IgD-negative memory B cell (primary cell): Measurements from ENCODE around the gene TENM3. TPM values are rescaled to one million over a fixed set of nuclear protein-coding genes. Genes with fewer than 3 reads are reported as not detected.
"Not testable (repeated sequence)": the region's sequence is repeated elsewhere in the genome, so short reads cannot be mapped to it uniquely, and the experiment has no call there.

Source experiments
- H3K27ac Mint-ChIP-seq, 3 donors: one replicate each; pipeline ENCODE4 v1.8.0; 2020 to 2022; ENCODE audit warnings: mild to moderate bottlenecking in 3 of 3, mixed read lengths in 3 of 3, moderate library complexity in 1 of 3
- H3K27me3 Mint-ChIP-seq: one replicate; pipeline ENCODE4 v1.8.0; 2021; ENCODE audit warnings: mixed read lengths
- H3K36me3 Mint-ChIP-seq: one replicate; pipeline ENCODE4 v1.8.0; 2020; ENCODE audit warnings: mild to moderate bottlenecking, mixed read lengths
- H3K4me1 Mint-ChIP-seq, 3 donors: one replicate each; pipeline ENCODE4 v1.8.0; 2020 to 2022; ENCODE audit warnings: mixed read lengths in 3 of 3, mild to moderate bottlenecking in 1 of 3
- H3K4me3 Mint-ChIP-seq, 4 donors: one replicate each; pipeline ENCODE4 v1.8.0; 2020 to 2022; ENCODE audit warnings: mild to moderate bottlenecking in 4 of 4, mixed read lengths in 4 of 4, moderate library complexity in 3 of 4
- H3K9me3 Mint-ChIP-seq, 3 donors: one replicate each; pipeline ENCODE4 v1.8.0; 2020 to 2021; ENCODE audit warnings: mixed read lengths in 3 of 3, mild to moderate bottlenecking in 1 of 3
- polyA plus RNA-seq: library from polyadenylated mRNA; unstranded; fragments of 300-500 nt; fragmentation: Illumina TruSeq; gene quantifications from one replicate; pipeline ENCODE4 v1.2.3, GENCODE V29; 2021

TENM3 gene
- polyA plus RNA-seq, 1 donor from 2014 or later = not detected

GRCh38 chr4:182809417-182810102 lies 566.4 kb downstream of the TENM3 start:
- H3K9me3 Mint-ChIP-seq = peaks cover 3 to 11% (median 8%) of the 10 kb centered on the region in 3 donors
- peak overlapping the region in 1 of 4 donors; percentile 66 for H3K4me3 Mint-ChIP-seq
- H3K4me1 Mint-ChIP-seq = peaks cover 5 to 11% (median 6%) of the 10 kb centered on the region in 3 donors
- no peak overlapping the region for H3K27ac Mint-ChIP-seq
- H3K36me3 Mint-ChIP-seq = peaks cover 5% of the 10 kb centered on the region
- peaks cover 9% of the 10 kb centered on the region for H3K27me3 Mint-ChIP-seq

DNA sequence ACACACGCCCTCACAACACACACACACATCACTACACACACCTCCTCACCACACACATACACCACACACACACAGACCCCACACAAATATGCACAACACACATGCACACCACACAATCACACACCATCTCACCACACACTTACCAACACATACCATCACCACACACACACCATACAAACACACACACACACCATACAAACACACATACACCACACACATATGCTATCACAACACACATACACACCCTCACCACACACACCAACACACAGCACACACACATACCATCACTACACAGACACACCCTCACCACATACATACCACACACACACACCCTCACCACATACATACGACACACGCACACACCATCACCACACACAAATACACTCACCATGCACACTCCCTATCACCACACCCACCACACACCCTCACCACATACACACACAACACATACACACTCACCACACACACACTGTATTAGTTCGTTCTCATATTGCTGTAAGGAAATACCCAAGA lies 567.0 kb downstream of the TENM3 start:
- Mint-ChIP-seq H3K27me3 (peaks cover 9% of the 10 kb centered on the region), H3K27ac (no peak overlapping the region), H3K9me3 (peaks cover 3 to 11% (median 8%) of the 10 kb centered on the region in 3 donors), H3K4me3 (no peak overlapping the region), H3K36me3 (peaks cover 5% of the 10 kb centered on the region), H3K4me1 (peaks cover 5 to 11% (median 6%) of the 10 kb centered on the region in 3 donors)

- H3K4me1 Mint-ChIP-seq = peaks cover 0 to 7% (median 0%) of the 10 kb centered on the region in 3 donors
- peaks cover 3 to 11% (median 8%) of the 10 kb centered on the region in 3 donors for H3K9me3 Mint-ChIP-seq
- no peak overlapping the region for H3K27ac Mint-ChIP-seq
- no peaks in the 10 kb centered on the region for H3K27me3 Mint-ChIP-seq
- no peak overlapping the region for H3K4me3 Mint-ChIP-seq
- peaks cover 5% of the 10 kb centered on the region for H3K36me3 Mint-ChIP-seq
These were observed 569.7 kb downstream of the TENM3 start for GRCh38 chr4:182812916-182813315.

DNA sequence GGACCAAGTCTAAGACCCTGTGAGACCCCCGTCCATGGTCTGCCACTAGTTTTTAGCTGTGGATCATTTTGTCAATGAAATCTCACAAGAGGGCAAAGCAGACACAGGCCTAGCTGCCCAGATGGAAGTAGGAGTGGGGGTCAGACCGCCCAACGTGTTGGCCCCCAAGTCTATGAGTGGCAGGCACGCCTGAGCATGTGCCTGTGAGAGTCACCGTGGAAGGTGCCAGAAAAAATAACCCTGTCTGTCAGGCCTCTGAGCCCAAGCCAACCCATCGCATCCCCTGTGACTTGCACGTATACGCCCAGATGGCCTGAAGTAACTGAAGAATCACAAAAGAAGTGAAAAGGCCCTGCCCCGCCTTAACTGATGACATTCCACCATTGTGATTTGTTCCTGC lies 570.9 kb downstream of the TENM3 start:
- H3K27ac Mint-ChIP-seq, H3K9me3 Mint-ChIP-seq, H3K36me3 Mint-ChIP-seq, H3K27me3 Mint-ChIP-seq, H3K4me1 Mint-ChIP-seq, H3K4me3 Mint-ChIP-seq: not testable (repeated sequence)

DNA sequence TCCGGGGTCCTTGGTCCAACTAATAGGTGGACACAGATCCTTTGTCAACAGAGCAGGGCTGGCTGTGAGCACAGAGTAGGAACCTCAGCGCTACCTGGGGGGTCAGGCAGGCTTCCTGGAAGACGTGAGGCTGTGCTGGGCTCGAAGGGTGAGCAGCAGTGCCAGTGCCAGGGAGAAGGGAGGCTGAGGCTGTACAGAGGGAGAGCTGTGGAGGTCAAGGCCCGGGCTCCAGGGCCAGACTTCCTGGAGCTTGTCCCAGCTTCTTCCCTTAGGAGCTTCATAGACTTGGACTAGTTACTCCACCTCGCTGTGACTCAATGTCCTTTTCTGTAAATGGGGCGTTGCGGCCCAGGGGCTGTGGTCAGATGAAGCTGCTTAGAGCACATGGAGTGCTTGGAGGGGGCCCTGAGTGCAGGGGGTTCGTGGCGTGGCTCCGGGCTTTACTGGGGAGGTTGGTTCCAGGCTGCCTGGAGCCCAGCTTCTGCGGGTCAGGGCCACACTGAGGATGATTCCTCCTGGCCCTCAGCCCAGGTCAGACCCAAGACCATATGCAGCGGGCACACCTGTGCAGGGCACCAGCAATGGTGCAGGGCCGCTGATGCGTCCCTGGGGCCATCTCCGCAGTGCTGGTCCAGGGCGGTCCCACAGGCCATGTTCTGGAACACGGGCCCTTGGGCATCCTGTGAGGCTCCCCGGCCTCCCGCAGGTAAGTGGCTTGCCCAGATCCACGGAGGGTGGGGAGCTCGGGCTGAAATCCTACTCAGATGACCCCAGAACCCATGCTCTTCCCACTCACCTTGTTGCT lies 575.9 kb downstream of the TENM3 start:
- H3K4me3 Mint-ChIP-seq = no peak overlapping the region
- H3K27me3 Mint-ChIP-seq = no peaks in the 10 kb centered on the region
- no peaks in the 10 kb centered on the region for H3K36me3 Mint-ChIP-seq
- no peak overlapping the region for H3K27ac Mint-ChIP-seq
- H3K9me3 Mint-ChIP-seq = no peaks in the 10 kb centered on the region
- peaks cover 0 to 2% (median 0%) of the 10 kb centered on the region in 3 donors for H3K4me1 Mint-ChIP-seq

GRCh38 chr4:182819751-182820150 lies 576.5 kb downstream of the TENM3 start:
- Mint-ChIP-seq H3K36me3 (no peaks in the 10 kb centered on the region), H3K4me1 (peaks cover 0 to 2% (median 0%) of the 10 kb centered on the region in 3 donors), H3K9me3 (no peaks in the 10 kb centered on the region), H3K4me3 (no peak overlapping the region), H3K27me3 (no peaks in the 10 kb centered on the region), H3K27ac (no peak overlapping the region)

- Mint-ChIP-seq H3K4me3 (no peak overlapping the region), H3K27ac (peak overlapping the region in 1 of 3 donors; percentile 87), H3K36me3 (no peaks in the 10 kb centered on the region), H3K27me3 (peaks cover 8% of the 10 kb centered on the region), H3K4me1 (peaks cover 0 to 2% (median 0%) of the 10 kb centered on the region in 3 donors), H3K9me3 (no peaks in the 10 kb centered on the region)
These were observed 579.4 kb downstream of the TENM3 start for GRCh38 chr4:182822554-182822953.

- H3K9me3 Mint-ChIP-seq = no peaks in the 10 kb centered on the region
- peaks cover 15% of the 10 kb centered on the region for H3K27me3 Mint-ChIP-seq
- H3K4me3 Mint-ChIP-seq = no peak overlapping the region
- no peaks in the 10 kb centered on the region for H3K36me3 Mint-ChIP-seq
- H3K4me1 Mint-ChIP-seq = peaks cover 0 to 2% (median 0%) of the 10 kb centered on the region in 3 donors
- H3K27ac Mint-ChIP-seq = no peak overlapping the region
These were observed 580.4 kb downstream of the TENM3 start for GRCh38 chr4:182823576-182823975.

DNA sequence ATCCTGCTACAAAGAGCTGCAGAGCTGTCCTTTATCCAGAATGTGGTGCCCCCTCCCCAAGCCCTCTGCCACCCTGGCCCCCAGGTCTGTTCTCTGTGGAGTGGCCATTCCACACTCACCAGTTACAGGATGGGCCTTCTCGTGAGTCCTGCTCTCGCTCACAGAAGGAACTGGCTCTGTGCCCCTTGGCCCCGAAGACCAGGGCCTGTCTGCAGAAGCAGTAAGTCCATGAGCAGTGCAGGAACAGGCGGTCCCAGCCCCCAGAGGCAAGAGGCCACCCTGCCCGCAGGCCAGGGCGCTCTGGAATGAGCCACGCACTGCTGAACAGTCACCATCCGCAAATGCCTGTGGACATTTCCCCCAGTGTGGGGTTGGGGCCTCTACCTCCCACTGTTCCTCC lies 581.8 kb downstream of the TENM3 start:
- H3K27me3 Mint-ChIP-seq = peaks cover 24% of the 10 kb centered on the region
- H3K4me3 Mint-ChIP-seq = no peak overlapping the region
- H3K9me3 Mint-ChIP-seq = no peaks in the 10 kb centered on the region
- H3K36me3 Mint-ChIP-seq = no peaks in the 10 kb centered on the region
- H3K27ac Mint-ChIP-seq = peak overlapping the region in 1 of 3 donors; percentile 74
- H3K4me1 Mint-ChIP-seq = peaks cover 0 to 2% (median 0%) of the 10 kb centered on the region in 3 donors

DNA sequence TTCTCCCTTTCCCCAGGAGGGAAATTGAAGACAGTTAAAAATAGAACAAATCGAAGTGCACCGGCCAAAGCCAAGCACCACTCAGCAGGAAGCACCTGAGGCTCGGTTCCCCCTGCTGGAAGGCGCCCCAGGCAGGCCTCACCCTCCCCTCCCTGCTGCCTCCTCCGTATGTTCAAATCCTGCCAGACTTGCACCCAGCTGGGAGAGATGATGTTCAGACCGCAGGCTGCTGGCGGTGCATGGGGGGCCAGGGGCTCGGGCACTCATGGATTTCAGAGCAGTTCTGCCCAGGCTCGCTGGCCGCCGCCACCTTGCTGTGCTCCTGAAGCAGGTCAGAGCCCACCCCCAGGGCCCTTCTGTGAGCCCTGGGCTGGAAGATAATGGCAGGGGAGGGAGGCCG lies 582.6 kb downstream of the TENM3 start:
- H3K4me1 Mint-ChIP-seq = peaks cover 0 to 2% (median 0%) of the 10 kb centered on the region in 3 donors
- H3K27me3 Mint-ChIP-seq = peaks cover 29% of the 10 kb centered on the region
- no peaks in the 10 kb centered on the region for H3K9me3 Mint-ChIP-seq
- peak overlapping the region in 1 of 3 donors; percentile 74 for H3K27ac Mint-ChIP-seq
- no peaks in the 10 kb centered on the region for H3K36me3 Mint-ChIP-seq
- no peak overlapping the region for H3K4me3 Mint-ChIP-seq

- H3K9me3 Mint-ChIP-seq = no peaks in the 10 kb centered on the region
- no peak overlapping the region for H3K27ac Mint-ChIP-seq
- H3K4me1 Mint-ChIP-seq = peaks cover 0 to 2% (median 0%) of the 10 kb centered on the region in 3 donors
- H3K36me3 Mint-ChIP-seq = no peaks in the 10 kb centered on the region
- peak overlapping the region in 1 of 4 donors; percentile 60 for H3K4me3 Mint-ChIP-seq
- peaks cover 33% of the 10 kb centered on the region for H3K27me3 Mint-ChIP-seq
These were observed 583.2 kb downstream of the TENM3 start for GRCh38 chr4:182826391-182826790.

DNA sequence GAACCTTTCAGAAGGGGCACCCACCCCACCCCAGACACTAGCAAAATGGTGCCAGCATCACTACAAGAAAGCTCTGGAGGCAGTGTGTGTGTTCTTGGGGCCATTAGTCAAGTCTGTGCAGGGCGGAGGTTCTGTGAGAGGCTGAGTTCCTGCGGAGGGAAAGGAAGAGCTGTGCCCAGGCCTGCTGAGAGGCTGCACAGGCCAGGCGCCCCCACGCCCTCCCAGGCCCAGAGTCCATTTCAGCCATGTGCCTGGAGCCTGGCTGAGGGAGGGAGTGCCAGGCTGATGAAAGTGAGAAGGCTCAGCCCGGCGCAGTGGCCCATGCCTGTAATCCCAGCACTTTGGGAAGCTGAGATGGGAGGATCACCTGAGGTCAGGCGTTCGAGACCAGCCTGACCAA lies 584.0 kb downstream of the TENM3 start:
- H3K27me3 Mint-ChIP-seq = peaks cover 33% of the 10 kb centered on the region
- no peak overlapping the region for H3K4me3 Mint-ChIP-seq
- peaks cover 0 to 2% (median 0%) of the 10 kb centered on the region in 3 donors for H3K4me1 Mint-ChIP-seq
- H3K27ac Mint-ChIP-seq = no peak overlapping the region
- no peaks in the 10 kb centered on the region for H3K36me3 Mint-ChIP-seq
- no peaks in the 10 kb centered on the region for H3K9me3 Mint-ChIP-seq

GRCh38 chr4:182827954-182828353 lies 584.8 kb downstream of the TENM3 start:
- Mint-ChIP-seq H3K27ac (no peak overlapping the region), H3K9me3 (peaks cover 0 to 3% (median 0%) of the 10 kb centered on the region in 3 donors), H3K27me3 (peaks cover 36% of the 10 kb centered on the region), H3K36me3 (no peaks in the 10 kb centered on the region), H3K4me3 (no peak overlapping the region), H3K4me1 (peaks cover 0 to 2% (median 0%) of the 10 kb centered on the region in 3 donors)

DNA sequence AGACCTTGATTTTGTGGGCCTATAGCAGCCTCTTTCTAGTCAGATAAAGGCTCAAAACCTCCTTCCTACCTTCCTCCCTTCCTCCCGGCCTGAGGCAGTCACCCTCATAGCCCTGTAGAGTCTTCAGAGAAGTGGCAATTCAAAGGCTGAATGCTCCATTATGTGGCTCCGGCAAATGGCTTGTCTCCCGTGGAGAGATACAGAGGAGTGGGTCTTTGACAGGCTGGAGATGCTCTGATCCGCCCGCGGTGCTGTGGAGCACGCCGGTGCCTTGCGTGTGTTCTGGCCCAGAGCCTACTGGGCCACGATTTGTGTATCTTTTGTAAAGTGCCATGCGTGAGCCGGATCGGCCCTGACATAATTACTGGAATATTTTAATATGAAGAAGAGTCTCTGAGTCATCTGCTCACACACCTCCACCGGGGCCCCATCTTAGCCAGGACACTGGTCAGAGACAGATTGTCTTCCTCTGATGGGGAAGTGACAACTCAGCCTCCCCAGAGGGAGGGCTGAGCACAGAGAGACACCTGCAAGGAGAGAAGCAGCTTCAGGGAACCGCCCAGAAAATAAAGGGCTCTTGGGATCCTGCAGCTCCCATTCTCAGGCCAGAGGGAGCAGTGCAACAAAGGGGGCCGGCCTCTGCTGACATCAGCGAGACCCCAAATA lies 585.3 kb downstream of the TENM3 start:
- no peaks in the 10 kb centered on the region for H3K36me3 Mint-ChIP-seq
- H3K27ac Mint-ChIP-seq = peak overlapping the region in 1 of 3 donors; percentile 48
- peaks cover 36% of the 10 kb centered on the region for H3K27me3 Mint-ChIP-seq
- no peak overlapping the region for H3K4me3 Mint-ChIP-seq
- no peaks in the 10 kb centered on the region for H3K4me1 Mint-ChIP-seq
- peaks cover 0 to 3% (median 0%) of the 10 kb centered on the region in 3 donors for H3K9me3 Mint-ChIP-seq

DNA sequence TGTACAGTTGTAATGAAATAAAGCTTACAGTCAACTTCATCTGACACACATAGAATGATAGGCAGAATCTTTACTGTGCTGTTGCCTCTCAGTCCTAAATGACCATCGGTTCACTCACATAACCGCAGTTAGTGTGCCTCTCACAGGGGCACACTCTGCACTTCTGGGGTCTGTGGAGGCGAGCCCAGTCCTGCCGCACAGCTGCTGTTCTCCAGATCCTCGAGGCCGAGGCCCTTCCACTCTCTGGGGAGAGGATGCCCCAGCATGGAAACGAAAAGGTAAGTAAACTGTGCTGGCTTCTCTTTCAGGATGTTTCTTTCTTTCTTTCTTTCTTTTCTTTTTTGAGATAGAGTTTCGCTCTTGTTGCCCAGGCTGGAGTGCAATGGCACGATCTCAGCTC lies 586.0 kb downstream of the TENM3 start:
- peaks cover 36% of the 10 kb centered on the region for H3K27me3 Mint-ChIP-seq
- H3K4me1 Mint-ChIP-seq = no peaks in the 10 kb centered on the region
- no peaks in the 10 kb centered on the region for H3K36me3 Mint-ChIP-seq
- peaks cover 0 to 3% (median 0%) of the 10 kb centered on the region in 3 donors for H3K9me3 Mint-ChIP-seq
- peak overlapping the region in 1 of 3 donors; percentile 53 for H3K27ac Mint-ChIP-seq
- H3K4me3 Mint-ChIP-seq = no peak overlapping the region
